AG09319 (cell line): ENCODE data around the gene GGACT.
"Not testable (repeated sequence)": the region's sequence is repeated elsewhere in the genome, so short reads cannot be mapped to it uniquely, and the experiment has no call there.

Experiments
- DNase-seq: peaks from one replicate; pipeline ENCODE4 v3.0.0-alpha.2; 2010; ENCODE audit warnings: low read depth; ENCODE audit errors: extremely low read depth
- CTCF ChIP-seq: IDR thresholded peaks from 2 replicates; pipeline ENCODE4 v1.5.1; 2011; ENCODE audit warnings: low read depth, mild to moderate bottlenecking, inconsistent platforms, low read length, moderate library complexity

Gene GGACT

GRCh38 chr13:100630555-100630954, 42.0 kb upstream of the GGACT start:
- DNase-seq: no peak
- no peak for TF ChIP-seq CTCF

GRCh38 chr13:100627120-100627519, 38.5 kb upstream of the GGACT start:
- no peak for DNase-seq
- TF ChIP-seq CTCF: no peak

- no peak for TF ChIP-seq CTCF
- DNase-seq: no peak
These were observed 36.9 kb upstream of the GGACT start for GRCh38 chr13:100625447-100625846.

GRCh38 chr13:100620792-100621191, 32.2 kb upstream of the GGACT start:
- DNase-seq: no peak
- TF ChIP-seq CTCF: no peak

- DNase-seq: no peak
- TF ChIP-seq CTCF: no peak
These were observed 31.4 kb upstream of the GGACT start for GRCh38 chr13:100619940-100620339.

GRCh38 chr13:100618897-100619296, 30.3 kb upstream of the GGACT start:
- not testable (repeated sequence) for DNase-seq

GRCh38 chr13:100613031-100613430, 24.4 kb upstream of the GGACT start:
- DNase-seq: no peak
- TF ChIP-seq CTCF: no peak

GRCh38 chr13:100611678-100612492, 23.3 kb upstream of the GGACT start:
- DNase-seq: no peak
- no peak for TF ChIP-seq CTCF
